ENCODE measurements around the gene GM2A.
"Not testable (repeated sequence)": the region's sequence is repeated elsewhere in the genome, so short reads cannot be mapped to it uniquely, and the experiment has no call there.

The GM2A gene

GRCh38 chr5:151293624-151294023 lies 40.6 kb downstream of the GM2A start:
- no peak for DNase-seq (ENCODE audit: low read depth)

DNA sequence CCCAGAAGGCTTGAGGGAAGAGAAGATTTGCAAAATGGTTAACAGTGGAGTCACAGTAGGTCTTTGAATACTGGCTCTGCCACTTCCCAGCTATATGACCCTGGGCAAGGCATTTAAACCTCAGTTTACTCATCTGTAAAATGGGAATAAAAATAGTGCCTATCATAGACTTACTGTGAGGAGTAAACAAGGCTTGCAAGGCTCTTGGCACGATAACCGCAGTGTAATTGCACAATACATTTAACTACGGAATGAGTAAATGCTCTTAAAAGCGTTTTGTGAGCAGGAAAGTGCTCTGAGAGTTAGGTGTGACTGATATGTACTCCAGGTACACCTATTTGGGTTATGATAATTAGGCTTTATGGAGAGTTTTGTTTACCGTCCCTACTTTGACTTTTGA lies 42.2 kb downstream of the GM2A start:
- no peak for DNase-seq (ENCODE audit: low read depth)

DNA sequence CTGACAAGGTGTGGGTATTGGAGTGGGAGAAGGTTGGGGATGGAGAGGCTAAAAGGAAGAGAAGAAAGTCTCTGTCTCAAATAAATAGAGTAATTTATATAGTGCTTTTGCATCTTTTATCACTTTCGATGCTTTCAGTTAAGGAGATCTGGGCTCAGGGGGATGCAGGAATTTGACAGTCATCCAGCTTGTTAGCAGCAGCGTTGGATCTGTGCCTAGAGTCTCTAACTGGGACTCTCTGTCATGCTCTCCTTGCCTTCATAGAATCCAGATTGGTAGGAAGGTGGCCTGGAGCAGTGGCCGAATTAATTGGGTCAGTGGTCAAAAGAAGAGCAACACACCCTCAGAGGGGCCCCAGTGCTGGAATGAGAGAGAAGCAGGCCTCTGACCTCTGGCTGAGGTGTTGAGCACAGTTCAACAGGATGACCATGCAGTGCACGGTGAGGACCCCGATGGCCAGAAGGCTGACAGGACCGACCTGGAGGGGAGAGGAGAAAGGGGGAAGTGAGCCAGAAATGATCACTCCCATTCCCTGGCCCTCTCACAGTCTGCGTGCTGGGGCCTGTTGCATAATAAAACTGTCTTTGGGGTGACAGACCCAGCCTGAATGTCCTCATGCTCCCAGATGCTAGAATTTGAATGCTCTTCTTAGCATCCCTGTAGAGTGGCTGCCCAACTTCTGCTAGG lies 42.9 kb downstream of the GM2A start:
- DNase-seq (ENCODE audit: low read depth), result no peak

DNA sequence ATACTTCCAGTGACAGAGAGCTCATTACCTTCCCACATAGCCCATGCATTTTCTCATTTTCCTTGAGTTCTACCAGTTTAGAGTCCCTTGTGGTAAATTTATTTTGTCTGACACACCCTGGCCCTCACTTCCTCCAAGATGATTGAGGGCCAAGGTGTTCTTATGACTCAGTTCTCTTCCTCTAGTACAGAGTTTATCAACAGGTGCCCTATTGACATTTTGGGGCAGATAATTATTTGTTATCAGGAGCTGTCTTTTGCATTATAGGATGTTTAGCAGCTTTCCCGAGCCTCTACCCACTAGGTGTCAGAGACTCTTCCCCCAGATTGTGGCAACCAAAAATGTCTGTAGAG lies 43.5 kb downstream of the GM2A start:
- DNase-seq (ENCODE audit: low read depth), result no peak

DNA sequence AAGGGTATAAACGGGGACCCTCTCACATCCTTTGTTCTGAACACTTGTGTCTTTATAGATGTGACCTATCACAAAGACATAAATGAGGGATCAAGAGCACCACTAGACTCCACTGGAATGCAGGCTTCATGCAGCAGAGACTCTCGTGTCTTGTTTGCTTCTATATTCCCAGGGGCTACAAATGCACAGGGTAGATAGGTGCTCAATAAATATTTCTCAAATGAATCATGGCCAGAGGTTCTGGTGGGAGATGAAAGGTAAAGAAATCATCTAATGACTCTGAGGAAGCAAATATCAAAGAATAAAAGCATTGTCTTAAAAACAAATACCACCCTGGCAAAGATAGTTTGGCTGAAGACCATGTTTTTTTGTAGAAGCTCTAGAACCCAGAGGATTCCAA lies 44.0 kb downstream of the GM2A start:
- DNase-seq (ENCODE audit: low read depth), result no peak

DNA sequence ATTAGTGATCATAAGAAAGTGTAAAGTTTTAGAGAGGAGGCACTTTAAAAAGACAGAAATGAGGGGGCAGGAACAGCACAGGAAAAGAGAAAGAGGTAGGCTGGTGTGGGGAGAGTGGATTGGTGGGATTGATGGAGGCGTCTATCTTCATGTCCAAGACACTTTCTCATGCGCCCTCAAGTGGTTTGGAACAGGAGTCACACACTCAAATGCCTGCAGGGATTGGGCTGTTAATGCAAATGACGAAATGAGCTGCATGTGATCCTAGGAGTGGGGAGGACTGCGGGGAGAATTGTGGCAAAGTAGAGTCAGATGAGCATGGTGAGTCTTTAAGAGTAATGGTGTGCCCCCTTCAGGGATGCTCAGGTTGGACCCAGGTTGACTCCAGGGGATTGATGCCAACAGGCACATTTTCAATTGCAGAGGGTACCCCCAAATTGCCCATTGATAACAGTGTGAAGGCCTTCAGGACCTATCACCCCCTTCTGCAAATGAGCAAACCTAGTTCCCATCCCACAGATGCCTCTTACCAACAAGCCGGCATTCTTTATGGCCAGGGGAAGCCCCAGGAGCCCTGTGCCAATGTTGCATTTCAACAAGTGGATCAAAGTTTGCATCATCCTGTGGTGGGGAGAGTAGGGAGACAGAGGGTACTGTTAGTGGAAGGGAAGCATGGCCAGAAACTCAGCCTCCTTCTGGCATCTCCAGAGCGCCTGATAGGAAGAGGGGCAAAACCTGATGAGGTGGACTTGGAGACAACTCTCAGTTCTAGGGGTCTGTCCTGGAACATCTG lies 45.3 kb downstream of the GM2A start:
- DNase-seq (ENCODE audit: low read depth), result no peak

GRCh38 chr5:151303666-151304065 lies 50.7 kb downstream of the GM2A start, which contains the start of gene SLC36A3:
SLC36A3 (minus strand) TSS chr5:151303766; CDS start chr5:151303354, 412 bp downstream.
- no peak for DNase-seq (ENCODE audit: low read depth)

DNA sequence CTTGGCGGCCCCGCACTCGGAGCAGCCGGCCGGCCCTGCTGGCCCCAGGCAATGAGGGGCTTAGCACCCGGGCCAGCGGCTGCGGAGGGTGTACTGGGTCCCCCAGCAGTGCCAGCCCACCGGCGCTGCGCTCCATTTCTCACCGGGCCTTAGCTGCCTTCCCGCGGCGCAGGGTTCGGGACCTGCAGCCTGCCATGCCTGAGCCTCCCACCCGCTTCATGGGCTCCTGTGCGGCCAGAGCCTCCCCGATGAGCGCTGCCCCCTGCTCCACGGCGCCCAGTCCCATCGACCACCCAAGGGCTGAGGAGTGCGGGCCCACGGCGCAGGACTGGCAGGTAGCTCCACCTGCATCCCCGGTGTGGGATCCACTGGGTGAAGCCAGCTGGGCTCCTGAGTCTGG lies 56.3 kb downstream of the GM2A start:
- not testable (repeated sequence) for DNase-seq (ENCODE audit: low read depth)

DNA sequence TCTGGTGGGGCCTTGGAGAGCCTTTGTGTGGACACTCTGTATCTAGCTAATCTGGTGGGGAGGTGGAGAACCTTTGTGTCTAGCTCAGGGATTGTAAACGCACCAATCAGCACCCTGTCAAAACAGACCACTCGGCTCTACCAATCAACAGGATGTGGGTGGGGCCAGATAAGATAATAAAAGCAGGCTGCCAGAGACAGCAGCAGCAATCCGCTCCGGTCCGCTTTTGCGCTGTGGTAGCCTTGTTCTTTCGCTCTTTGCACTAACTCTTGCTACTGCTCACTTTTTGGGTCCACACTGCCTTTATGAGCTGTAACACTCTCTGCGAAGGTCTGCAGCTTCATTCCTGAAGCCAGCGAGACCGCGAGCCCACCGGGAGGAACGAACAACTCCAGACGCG lies 56.8 kb downstream of the GM2A start:
- DNase-seq (ENCODE audit: low read depth), result not testable (repeated sequence)

- DNase-seq (ENCODE audit: low read depth), result no peak
Measured at GRCh38 chr5:151310932-151311331, 57.9 kb downstream of the GM2A start.

- no peak for DNase-seq (ENCODE audit: low read depth)
Measured at GRCh38 chr5:151312756-151313324, 59.9 kb downstream of the GM2A start.

- DNase-seq (ENCODE audit: low read depth), result no peak
Measured at GRCh38 chr5:151313357-151313756, 60.4 kb downstream of the GM2A start.

- peak; percentile 40 for DNase-seq (ENCODE audit: low read depth)
Measured at GRCh38 chr5:151315998-151316597, 63.1 kb downstream of the GM2A start.

- DNase-seq (ENCODE audit: low read depth), result no peak
Measured at GRCh38 chr5:151317871-151318270, 64.9 kb downstream of the GM2A start.

DNA sequence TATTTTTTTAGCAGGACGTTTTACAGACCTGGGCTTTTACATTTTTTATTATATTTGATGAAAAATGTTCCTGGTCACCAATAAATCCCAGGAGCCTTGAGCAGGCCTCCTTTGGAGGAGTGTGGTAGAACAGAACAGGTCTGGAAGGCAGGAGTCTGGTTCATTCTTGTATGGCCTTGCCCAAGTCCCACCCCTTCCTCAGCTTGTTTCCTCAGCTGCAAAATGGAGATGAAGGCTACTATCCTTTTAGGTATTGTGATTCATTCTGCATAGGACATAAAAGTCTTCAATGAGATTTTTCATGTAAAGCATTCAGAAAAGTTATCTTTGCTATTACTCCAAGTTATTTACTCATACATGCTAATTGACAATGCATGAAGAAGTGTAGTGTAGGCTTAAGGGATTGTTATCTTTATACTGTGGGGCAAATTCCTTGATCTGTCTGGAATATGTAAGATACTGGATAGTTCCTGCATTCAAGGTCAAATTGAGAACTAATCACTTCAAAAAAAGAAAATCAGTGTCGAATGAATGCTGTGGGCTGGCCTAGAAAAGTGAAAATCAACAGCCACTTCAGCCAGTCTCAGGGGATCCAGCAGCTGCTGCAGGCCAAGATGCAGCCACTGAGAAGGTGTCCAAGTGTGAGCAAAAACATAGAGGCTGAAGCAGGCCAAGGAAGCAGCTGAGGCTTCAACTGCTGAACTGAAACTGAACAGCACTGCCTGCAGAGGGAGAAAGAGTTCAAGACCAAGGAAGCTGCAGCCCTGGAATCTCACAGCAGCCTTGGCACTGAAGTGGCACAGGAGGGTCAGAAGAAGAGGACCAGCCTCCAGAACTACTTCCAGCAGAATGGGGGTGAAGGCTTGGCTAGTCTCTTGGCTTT lies 66.1 kb downstream of the GM2A start:
- DNase-seq (ENCODE audit: low read depth), result no peak

Data from fibroblast of the conjunctiva (primary cell).